GM19240 (cell line): ENCODE results near the gene PDPK1.
"Not testable (repeated sequence)": the region's sequence is repeated elsewhere in the genome, so short reads cannot be mapped to it uniquely, and the experiment has no call there.

ENCODE experiments used
- DNase-seq: peaks from one replicate; pipeline ENCODE4 v3.0.0; 2011; ENCODE audit warnings: low spot score; ENCODE audit not compliant: insufficient read length

PDPK1 gene

GRCh38 chr16:2539845-2540458 lies 2.1 kb downstream of the PDPK1 start:
- not testable (repeated sequence) for DNase-seq

- not testable (repeated sequence) for DNase-seq
These were observed 3.1 kb downstream of the PDPK1 start for GRCh38 chr16:2540912-2541311.

DNA sequence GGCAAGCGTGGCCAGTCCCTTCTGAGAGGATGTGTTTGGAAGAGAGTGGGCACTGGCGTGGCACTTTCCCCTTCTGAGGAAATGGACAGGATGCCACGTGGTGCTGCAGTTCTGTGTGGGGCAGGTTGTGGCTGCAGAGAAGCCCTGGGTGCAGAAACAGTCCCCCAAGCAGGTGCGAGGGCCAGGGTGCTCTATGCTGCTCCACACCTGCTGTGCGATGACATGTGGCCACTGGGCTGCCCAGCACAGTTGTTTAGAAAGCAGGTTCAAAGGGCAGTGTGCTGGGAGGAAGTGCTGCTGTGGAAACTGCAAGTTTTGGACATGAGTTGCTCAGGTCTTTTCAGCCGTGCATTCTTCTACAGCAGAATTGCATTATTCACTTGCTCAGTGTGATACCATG lies 3.6 kb downstream of the PDPK1 start:
- DNase-seq, result not testable (repeated sequence)

GRCh38 chr16:2543771-2544170 lies 6.0 kb downstream of the PDPK1 start:
- not testable (repeated sequence) for DNase-seq

DNA sequence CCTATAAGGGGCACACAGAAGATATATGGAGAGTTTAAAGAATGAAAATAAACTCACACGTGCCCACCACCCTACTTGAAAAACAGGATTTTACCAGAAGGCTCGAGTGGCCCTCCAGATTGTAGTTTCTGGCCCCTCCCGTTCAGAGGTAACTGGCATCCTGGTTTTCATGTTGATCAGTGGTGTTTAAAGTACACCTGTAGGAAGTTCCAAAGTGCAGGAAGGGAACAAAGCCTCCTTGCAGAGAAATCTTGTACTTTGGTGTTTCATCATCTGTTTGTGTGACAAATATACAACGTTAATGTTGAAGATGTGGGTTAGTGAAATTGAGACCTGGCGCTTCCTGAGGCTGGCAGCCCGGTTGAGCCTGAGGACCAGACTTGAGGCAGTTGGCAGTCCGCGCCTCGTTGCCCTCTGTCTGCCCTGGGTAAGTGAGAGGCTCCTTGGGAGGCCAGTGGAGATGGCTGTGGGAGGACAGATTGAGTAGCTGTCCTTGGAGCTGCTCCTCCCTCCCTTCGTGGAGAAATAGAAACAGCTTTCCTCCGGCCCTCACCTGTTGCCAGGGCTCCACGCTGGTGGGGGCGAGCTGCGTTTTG lies 12.6 kb downstream of the PDPK1 start:
- DNase-seq, result not testable (repeated sequence)

DNA sequence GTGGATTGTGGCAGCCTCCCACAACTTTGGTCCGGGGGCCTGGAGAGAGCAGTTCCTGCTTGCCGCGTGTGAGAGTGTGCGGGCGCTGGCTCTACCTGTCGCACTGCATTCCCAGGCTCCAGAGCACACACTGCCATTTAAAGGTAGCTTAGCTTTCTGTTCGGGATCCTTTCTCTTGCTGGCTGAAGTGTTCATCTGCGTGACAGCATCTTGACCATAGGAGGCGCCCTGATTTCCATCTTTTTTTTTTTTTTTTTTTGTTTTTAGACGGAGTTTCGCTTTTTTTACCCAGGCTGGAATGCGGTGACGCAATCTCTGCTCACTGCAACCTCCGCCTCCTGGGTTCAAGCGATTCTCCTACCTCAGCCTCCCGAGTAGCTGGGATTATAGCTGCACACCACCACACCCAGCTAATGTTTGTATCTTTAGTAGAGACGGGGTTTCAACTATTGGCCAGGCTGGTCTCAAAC lies 13.6 kb downstream of the PDPK1 start:
- not testable (repeated sequence) for DNase-seq

GRCh38 chr16:2554709-2555425 lies 17.0 kb downstream of the PDPK1 start:
- DNase-seq, result not testable (repeated sequence)

- DNase-seq, result not testable (repeated sequence)
These were observed 19.3 kb downstream of the PDPK1 start for GRCh38 chr16:2557150-2557549.

- not testable (repeated sequence) for DNase-seq
These were observed 22.4 kb downstream of the PDPK1 start for GRCh38 chr16:2560131-2560797.

GRCh38 chr16:2560798-2561133 lies 22.9 kb downstream of the PDPK1 start:
- not testable (repeated sequence) for DNase-seq

DNA sequence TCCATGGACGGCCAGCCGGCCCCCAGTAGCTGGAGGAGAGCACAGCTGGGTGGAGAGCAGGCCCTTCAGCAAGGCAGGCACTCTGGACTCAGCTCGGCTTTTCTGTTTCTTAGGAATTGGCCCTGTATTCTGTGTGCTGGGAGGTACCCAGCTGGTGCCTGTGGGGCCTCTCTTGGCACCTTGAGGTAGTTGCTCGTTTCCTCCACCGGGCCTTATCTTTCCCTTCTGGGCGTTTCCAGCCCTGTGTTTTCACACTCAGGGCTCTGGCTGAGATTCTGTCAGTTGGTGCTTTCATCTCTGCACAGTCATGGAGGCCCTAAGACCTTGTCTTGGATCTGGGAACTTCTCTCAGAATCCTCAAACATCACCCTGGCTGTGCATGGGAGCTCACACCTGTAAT lies 29.7 kb downstream of the PDPK1 start:
- DNase-seq, result not testable (repeated sequence)

DNA sequence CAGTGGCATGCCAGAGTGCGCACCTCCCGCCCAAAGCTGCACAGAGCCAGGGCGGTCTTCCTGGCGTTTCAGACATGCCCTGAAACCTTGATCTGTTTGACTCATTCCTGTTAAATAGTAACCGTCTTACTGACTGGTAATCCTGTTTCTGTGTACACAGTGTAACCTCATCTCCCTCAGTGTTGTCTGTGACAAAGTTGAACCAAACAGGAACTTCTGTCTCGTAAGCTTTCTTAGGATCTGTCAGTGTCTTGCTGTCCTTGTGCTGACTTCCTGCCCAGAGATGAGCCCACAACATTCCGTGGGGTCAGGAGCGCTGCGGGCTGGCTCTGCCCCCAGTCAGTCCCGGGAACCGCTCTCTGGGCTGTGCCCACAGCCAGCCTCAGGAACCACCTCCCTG lies 30.8 kb downstream of the PDPK1 start:
- DNase-seq, result not testable (repeated sequence)

DNA sequence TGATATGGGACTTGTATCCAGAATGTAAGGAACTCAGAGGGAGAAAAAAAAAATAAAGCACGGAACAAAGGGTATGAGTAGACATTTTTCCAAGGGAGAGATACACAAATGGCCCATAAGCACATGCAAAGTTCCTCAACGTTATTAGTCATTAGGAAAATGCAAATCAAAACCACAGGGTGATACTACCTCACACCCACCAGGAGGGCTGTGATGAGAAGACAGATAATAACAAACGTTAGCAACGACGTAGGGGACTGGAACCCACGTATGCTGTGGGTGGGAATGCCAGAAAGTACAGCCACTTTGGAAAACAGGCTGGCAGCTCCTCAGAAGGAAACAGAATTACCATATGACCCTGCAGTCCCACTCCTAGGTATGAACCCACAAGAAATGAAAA lies 34.9 kb downstream of the PDPK1 start:
- not testable (repeated sequence) for DNase-seq

- not testable (repeated sequence) for DNase-seq
These were observed 38.0 kb downstream of the PDPK1 start for GRCh38 chr16:2575839-2576238.

DNA sequence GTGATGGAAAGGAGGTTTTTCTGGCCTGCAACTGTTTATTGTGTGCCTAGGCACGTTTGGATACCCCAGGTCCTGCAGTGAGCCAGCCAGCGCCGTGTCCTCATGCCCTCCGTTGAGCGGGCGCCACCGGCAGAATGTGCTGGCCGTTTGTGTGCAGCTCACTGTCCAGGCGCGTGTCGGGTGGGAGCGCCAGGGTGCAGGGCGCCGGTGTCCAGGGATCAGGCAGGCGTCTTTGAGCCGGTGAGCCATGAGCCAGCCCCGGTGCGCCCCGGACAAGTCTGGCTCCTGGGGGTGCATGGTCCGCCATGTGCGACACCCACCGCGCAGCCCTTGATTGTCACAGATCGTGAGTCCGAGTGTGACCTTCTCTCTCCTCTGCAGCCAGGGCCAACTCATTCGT lies 39.2 kb downstream of the PDPK1 start:
- not testable (repeated sequence) for DNase-seq

DNA sequence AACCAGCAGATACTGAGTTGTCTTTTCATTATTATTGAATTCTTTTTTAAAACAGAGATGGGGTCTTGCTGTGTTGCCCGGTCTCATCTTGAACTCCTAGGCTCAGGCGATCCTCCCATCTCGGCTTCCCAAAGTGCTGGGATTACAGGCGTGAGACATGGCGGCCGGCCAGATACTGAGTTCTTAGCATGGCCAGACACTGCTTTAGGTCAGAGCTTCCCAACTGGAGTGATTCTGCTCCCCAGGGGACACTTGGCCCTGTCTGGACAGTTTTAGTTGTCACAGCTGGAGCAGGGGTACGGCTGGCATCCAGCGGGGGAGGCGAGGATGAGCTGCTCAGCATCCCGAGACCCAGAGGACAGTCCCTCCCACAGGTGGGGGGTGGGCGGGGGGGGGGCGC lies 41.1 kb downstream of the PDPK1 start:
- DNase-seq, result not testable (repeated sequence)

GRCh38 chr16:2580143-2580542 lies 42.3 kb downstream of the PDPK1 start:
- DNase-seq, result not testable (repeated sequence)

DNA sequence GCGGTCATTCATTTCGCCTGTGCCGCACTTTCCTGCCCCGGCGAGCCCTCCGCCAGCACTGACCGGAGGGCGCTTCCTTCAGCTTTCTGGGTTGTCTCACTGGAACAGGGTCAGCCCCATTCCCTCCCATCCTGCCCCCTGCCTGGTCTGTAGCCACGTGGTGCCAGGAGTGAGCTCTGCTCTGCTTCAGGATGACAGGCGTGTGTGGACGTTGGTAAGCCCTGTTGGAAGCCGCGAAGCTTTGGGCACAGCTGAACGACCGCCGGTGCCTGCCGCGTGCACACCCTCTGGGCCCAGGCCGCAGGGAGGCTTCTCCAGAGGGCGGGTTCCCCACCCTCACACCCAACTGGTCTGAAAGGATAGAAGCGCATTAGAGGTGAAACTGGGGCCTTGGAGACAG lies 43.0 kb downstream of the PDPK1 start:
- not testable (repeated sequence) for DNase-seq

DNA sequence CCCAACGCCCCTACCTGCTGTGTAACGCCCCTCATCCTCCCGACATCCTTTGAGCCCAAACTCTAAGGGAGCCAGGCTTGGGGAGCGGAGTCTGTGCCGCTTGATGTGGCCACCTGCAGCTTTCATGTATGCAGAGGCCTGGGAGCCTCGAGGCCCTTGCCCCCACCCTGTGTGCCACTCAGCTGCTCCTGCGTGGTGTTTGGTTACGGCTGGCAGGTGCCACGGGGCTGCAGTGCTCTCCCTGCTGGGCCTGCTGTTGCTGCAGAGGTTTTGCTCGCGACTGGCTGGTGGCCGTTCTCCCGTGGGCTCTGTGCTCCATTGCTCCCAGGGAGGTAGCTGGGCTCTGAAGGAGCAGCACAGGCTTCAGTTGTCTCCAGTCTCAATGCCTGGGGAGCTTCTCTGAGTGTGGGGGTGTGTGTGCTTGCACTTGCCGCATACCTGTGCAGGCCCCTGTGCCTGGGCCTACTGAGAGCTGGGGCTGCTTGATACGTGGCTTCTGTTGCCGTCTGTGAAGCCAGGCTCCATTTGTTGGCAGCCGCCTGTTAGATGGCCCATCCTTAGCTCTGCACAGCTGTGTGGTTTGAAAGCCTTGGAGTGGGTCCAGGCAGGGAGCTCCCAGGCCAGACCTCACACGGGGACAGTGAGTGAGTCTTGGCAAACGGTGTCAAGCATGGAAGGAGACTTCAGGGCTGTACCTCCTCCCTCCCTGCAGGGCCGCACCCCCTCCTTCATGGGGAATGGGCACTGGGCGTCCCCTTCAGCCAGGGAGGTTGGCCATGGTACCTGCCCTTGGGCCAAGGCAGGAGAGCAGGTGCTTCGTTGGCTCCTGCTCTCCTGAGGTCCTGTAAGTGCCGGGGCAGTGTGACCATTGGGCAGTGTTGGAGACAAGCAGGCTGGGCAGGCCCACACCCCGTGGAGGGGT lies 47.2 kb downstream of the PDPK1 start:
- DNase-seq, result no peak

- DNase-seq, result no peak
These were observed 47.8 kb downstream of the PDPK1 start for GRCh38 chr16:2585651-2586081.

GRCh38 chr16:2586241-2586640 lies 48.4 kb downstream of the PDPK1 start:
- no peak for DNase-seq
